ENCODE measurements around the gene ATP6AP2.

DNA sequence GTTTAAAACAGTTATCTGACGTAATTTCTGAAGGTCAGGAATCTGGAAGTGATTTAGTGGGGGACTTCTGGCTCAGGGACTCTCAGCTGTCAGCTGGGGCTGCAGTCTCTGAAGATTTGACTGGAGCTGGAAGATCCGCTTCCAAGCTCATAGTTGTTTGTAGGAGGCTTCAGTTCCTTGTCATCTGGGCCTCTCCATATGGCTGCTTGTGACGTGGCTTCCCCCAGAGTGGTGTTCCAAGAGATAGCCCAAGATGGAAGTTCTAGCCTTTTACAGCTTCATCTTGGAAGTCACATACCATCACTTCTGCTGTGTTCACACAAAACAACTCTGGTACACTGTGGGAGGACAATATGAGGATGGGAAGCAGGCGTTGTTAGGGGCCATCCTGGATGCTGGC, 44.5 kb downstream of the ATP6AP2 start:
- TF ChIP-seq RAD21 (IDR thresholded peaks at IDR 0.05; ENCODE audit: low read length) (no peak), POLR2A (IDR thresholded peaks at IDR 0.05; ENCODE audit: low read depth, low read length) (no peak)
- TF ChIP-seq, protein P1, sequence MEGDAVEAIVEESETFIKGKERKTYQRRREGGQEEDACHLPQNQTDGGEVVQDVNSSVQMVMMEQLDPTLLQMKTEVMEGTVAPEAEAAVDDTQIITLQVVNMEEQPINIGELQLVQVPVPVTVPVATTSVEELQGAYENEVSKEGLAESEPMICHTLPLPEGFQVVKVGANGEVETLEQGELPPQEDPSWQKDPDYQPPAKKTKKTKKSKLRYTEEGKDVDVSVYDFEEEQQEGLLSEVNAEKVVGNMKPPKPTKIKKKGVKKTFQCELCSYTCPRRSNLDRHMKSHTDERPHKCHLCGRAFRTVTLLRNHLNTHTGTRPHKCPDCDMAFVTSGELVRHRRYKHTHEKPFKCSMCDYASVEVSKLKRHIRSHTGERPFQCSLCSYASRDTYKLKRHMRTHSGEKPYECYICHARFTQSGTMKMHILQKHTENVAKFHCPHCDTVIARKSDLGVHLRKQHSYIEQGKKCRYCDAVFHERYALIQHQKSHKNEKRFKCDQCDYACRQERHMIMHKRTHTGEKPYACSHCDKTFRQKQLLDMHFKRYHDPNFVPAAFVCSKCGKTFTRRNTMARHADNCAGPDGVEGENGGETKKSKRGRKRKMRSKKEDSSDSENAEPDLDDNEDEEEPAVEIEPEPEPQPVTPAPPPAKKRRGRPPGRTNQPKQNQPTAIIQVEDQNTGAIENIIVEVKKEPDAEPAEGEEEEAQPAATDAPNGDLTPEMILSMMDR (conservative IDR thresholded peaks at IDR 0.05; ENCODE audit: low read depth, low read length), result no peak

Data from IMR-90 (cell line).